ENCODE results near the gene ADAMTS5.

- TF ChIP-seq CTCF (IDR thresholded peaks at IDR 0.05; ENCODE audit: low read depth, low read length) (peak; percentile 32), EZH2phosphoT487 (IDR thresholded peaks at IDR 0.05; ENCODE audit: low read depth) (no peak)
These were observed 5.2 kb downstream of the ADAMTS5 start for GRCh38 chr21:26961698-26962097.
